ENCODE measurements around the gene TESK1. TPM values are rescaled to one million over a fixed set of nuclear protein-coding genes. Genes with fewer than 3 reads are reported as not detected.
"Not testable (repeated sequence)": the region's sequence is repeated elsewhere in the genome, so short reads cannot be mapped to it uniquely, and the experiment has no call there.

Gene TESK1
- total RNA-seq, 8 experiments from 2014 or later: 15.9 to 30.6 (median 23.0) TPM

GRCh38 chr9:35628389-35628991, 23.4 kb downstream of the TESK1 start:
- Histone ChIP-seq H3K27ac (no peak overlapping the region), H3K4me3 (no peak overlapping the region), H3K4me1 (replicated peaks in 1 of 2) (no peaks in the 10 kb centered on the region)
- 80 to 100% (median 90%) methylated on average over 1 to 3 of the region's 6 CpGs; no CpG with 5 or more reads in 3 of the 10 experiments for WGBS, 10 experiments
- no peak for ATAC-seq (replicated peaks in 6 of 8)
- in situ Hi-C loops (cut with MboI; ENCODE audit: low pct_unique_long_range_greater_than_20kb in 2 of 9, low sequenced_read_pairs in 9 of 9, unreplicated experiment in 9 of 9): loop anchor here in 1 of 9 experiments (10.0 kb wide), 1 partner anchor 64 kb away; a partner anchor contains a TSS

GRCh38 chr9:35629597-35629996, 24.5 kb downstream of the TESK1 start:
- WGBS, 10 experiments: 71 to 100% (median 89%) methylated on average over 1 to 5 of the region's 5 CpGs; no CpG with 5 or more reads in 5 of the 10 experiments
- Histone ChIP-seq H3K4me3 (no peak overlapping the region), H3K4me1 (replicated peaks in 1 of 2) (no peaks in the 10 kb centered on the region), H3K27ac (no peak overlapping the region)
- no peak for ATAC-seq (replicated peaks in 6 of 8)
- in situ Hi-C loops (cut with MboI; ENCODE audit: low pct_unique_long_range_greater_than_20kb in 2 of 9, low sequenced_read_pairs in 9 of 9, unreplicated experiment in 9 of 9): loop anchor here in 1 of 9 experiments (10.0 kb wide), 1 partner anchor 65 kb away; a partner anchor contains a TSS

GRCh38 chr9:35635730-35636129, 30.7 kb downstream of the TESK1 start:
- H3K4me3 ChIP-seq: no peak overlapping the region
- in situ Hi-C loops (cut with MboI; ENCODE audit: low pct_unique_long_range_greater_than_20kb in 2 of 9, low sequenced_read_pairs in 9 of 9, unreplicated experiment in 9 of 9): no loop called here
- no peak for ATAC-seq (replicated peaks in 6 of 8)
- H3K27ac ChIP-seq: no peak overlapping the region
- no peaks in the 10 kb centered on the region for H3K4me1 ChIP-seq (replicated peaks in 1 of 2)

GRCh38 chr9:35636135-35636876, 31.2 kb downstream of the TESK1 start:
- WGBS, 10 experiments: 45 to 92% (median 83%) methylated on average over 2 to 7 of the region's 9 CpGs
- no peak for ATAC-seq (replicated peaks in 6 of 8)
- no peaks in the 10 kb centered on the region for H3K4me1 ChIP-seq (replicated peaks in 1 of 2)
- H3K4me3 ChIP-seq: no peak overlapping the region
- H3K27ac ChIP-seq: no peak overlapping the region
- in situ Hi-C loops (cut with MboI; ENCODE audit: low pct_unique_long_range_greater_than_20kb in 2 of 9, low sequenced_read_pairs in 9 of 9, unreplicated experiment in 9 of 9): no loop called here

- ATAC-seq (replicated peaks in 6 of 8); H3K4me1 ChIP-seq (replicated peaks in 1 of 2); H3K4me3 ChIP-seq; H3K27ac ChIP-seq; in situ Hi-C loops (cut with MboI; ENCODE audit: low pct_unique_long_range_greater_than_20kb in 2 of 9, low sequenced_read_pairs in 9 of 9, unreplicated experiment in 9 of 9): not testable (repeated sequence)
- whole genome bisulfite sequencing, 10 experiments: 72 to 100% (median 79%) methylated on average over 1 to 4 of the region's 6 CpGs; no CpG with 5 or more reads in 4 of the 10 experiments
These were observed 31.8 kb downstream of the TESK1 start for GRCh38 chr9:35636877-35637246.

GRCh38 chr9:35637427-35637955, 32.4 kb downstream of the TESK1 start:
- H3K4me3 ChIP-seq; ATAC-seq (replicated peaks in 6 of 8); H3K4me1 ChIP-seq (replicated peaks in 1 of 2); in situ Hi-C loops (cut with MboI; ENCODE audit: low pct_unique_long_range_greater_than_20kb in 2 of 9, low sequenced_read_pairs in 9 of 9, unreplicated experiment in 9 of 9); H3K27ac ChIP-seq: not testable (repeated sequence)
- WGBS, 10 experiments: 20 to 100% (median 83%) methylated on average over 1 to 8 of the region's 9 CpGs; no CpG with 5 or more reads in 3 of the 10 experiments

GRCh38 chr9:35638751-35639150, 33.7 kb downstream of the TESK1 start:
- H3K4me3 ChIP-seq; H3K27ac ChIP-seq; H3K4me1 ChIP-seq (replicated peaks in 1 of 2); in situ Hi-C loops (cut with MboI; ENCODE audit: low pct_unique_long_range_greater_than_20kb in 2 of 9, low sequenced_read_pairs in 9 of 9, unreplicated experiment in 9 of 9); ATAC-seq (replicated peaks in 6 of 8): not testable (repeated sequence)
- WGBS, 10 experiments: 69 to 100% (median 96%) methylated on average over 2 to 6 of the region's 8 CpGs; no CpG with 5 or more reads in 1 of the 10 experiments

GRCh38 chr9:35639225-35639624, 34.2 kb downstream of the TESK1 start:
- ATAC-seq (replicated peaks in 6 of 8); in situ Hi-C loops (cut with MboI; ENCODE audit: low pct_unique_long_range_greater_than_20kb in 2 of 9, low sequenced_read_pairs in 9 of 9, unreplicated experiment in 9 of 9); H3K27ac ChIP-seq; H3K4me3 ChIP-seq; H3K4me1 ChIP-seq (replicated peaks in 1 of 2): not testable (repeated sequence)
- WGBS, 10 experiments: 43 to 100% (median 90%) methylated on average over 1 of the region's 1 CpG; no CpG with 5 or more reads in 2 of the 10 experiments

- 33 to 100% (median 73%) methylated on average over 1 of the region's 1 CpG; no CpG with 5 or more reads in 2 of the 10 experiments for WGBS, 10 experiments
- in situ Hi-C loops (cut with MboI; ENCODE audit: low pct_unique_long_range_greater_than_20kb in 2 of 9, low sequenced_read_pairs in 9 of 9, unreplicated experiment in 9 of 9): no loop called here
These were observed 34.6 kb downstream of the TESK1 start for GRCh38 chr9:35639631-35640030.

GRCh38 chr9:35640431-35640830, 35.4 kb downstream of the TESK1 start:
- H3K4me1 ChIP-seq (replicated peaks in 1 of 2); in situ Hi-C loops (cut with MboI; ENCODE audit: low pct_unique_long_range_greater_than_20kb in 2 of 9, low sequenced_read_pairs in 9 of 9, unreplicated experiment in 9 of 9); H3K4me3 ChIP-seq; ATAC-seq (replicated peaks in 6 of 8); H3K27ac ChIP-seq: not testable (repeated sequence)
- WGBS, 10 experiments: 92 to 100% (median 93%) methylated on average over 1 to 5 of the region's 15 CpGs; no CpG with 5 or more reads in 5 of the 10 experiments

More at GRCh38 chr9:35639631-35640030, 34.6 kb downstream of the TESK1 start:
- Histone ChIP-seq H3K4me1 (replicated peaks in 1 of 2) (no peaks in the 10 kb centered on the region), H3K4me3 (no peak overlapping the region), H3K27ac (no peak overlapping the region)
- ATAC-seq (replicated peaks in 6 of 8): no peak

- 0 to 100% (median 94%) methylated on average over 1 to 3 of the region's 3 CpGs; no CpG with 5 or more reads in 3 of the 10 experiments for WGBS, 10 experiments
- in situ Hi-C loops (cut with MboI; ENCODE audit: low pct_unique_long_range_greater_than_20kb in 2 of 9, low sequenced_read_pairs in 9 of 9, unreplicated experiment in 9 of 9); H3K27ac ChIP-seq; H3K4me3 ChIP-seq; ATAC-seq (replicated peaks in 6 of 8); H3K4me1 ChIP-seq (replicated peaks in 1 of 2): not testable (repeated sequence)
These were observed 36.4 kb downstream of the TESK1 start for GRCh38 chr9:35641478-35641877.

- in situ Hi-C loops (cut with MboI; ENCODE audit: low pct_unique_long_range_greater_than_20kb in 2 of 9, low sequenced_read_pairs in 9 of 9, unreplicated experiment in 9 of 9): no loop called here
- H3K4me1 ChIP-seq (replicated peaks in 1 of 2): peaks cover 8 to 10% of the 10 kb centered on the region in 2 donors
- no peak overlapping the region for H3K27ac ChIP-seq
- no peak overlapping the region for H3K4me3 ChIP-seq
- no peak for ATAC-seq (replicated peaks in 6 of 8)
- WGBS, 10 experiments: 78 to 90% (median 80%) methylated on average over 1 to 7 of the region's 12 CpGs; no CpG with 5 or more reads in 5 of the 10 experiments
These were observed 38.0 kb downstream of the TESK1 start for GRCh38 chr9:35643046-35643445.

- H3K4me1 ChIP-seq (replicated peaks in 1 of 2): peaks cover 8 to 10% of the 10 kb centered on the region in 2 donors
- in situ Hi-C loops (cut with MboI; ENCODE audit: low pct_unique_long_range_greater_than_20kb in 2 of 9, low sequenced_read_pairs in 9 of 9, unreplicated experiment in 9 of 9); H3K27ac ChIP-seq; ATAC-seq (replicated peaks in 6 of 8): not testable (repeated sequence)
- 0 to 68% (median 44%) methylated on average over 1 to 4 of the region's 10 CpGs; no CpG with 5 or more reads in 2 of the 10 experiments for WGBS, 10 experiments
- H3K4me3 ChIP-seq: peak overlapping the region in 4 of 5 donors; percentile 44 to 61 (median 50)
These were observed 40.7 kb downstream of the TESK1 start for GRCh38 chr9:35645736-35646135.
